Endothelial cell of umbilical vein (primary cell): ENCODE measurements around the gene NRP2. TPM values are rescaled to one million over a fixed set of nuclear protein-coding genes. Genes with fewer than 3 reads are reported as not detected.

Source experiments
- BruUV-seq: library from RNA; stranded (reverse); fragments of 400-500 nt; replicated peaks from 2 replicates; lab custom pipeline; 2021; lab: Mats Ljungman, UMichigan
- CTCF ChIA-PET: fragments of 300-600, 350-600 bp; sonication (Branson Sonifier 250); formaldehyde crosslinking; loops from one replicate; lab custom pipeline; 2021; ENCODE audit warnings: antibody characterized with exemption, inconsistent platforms; lab: Charles Lee
- POLR2A ChIA-PET: fragments of 300-600, 350-600 bp; sonication (Branson Sonifier 250); formaldehyde crosslinking; loops from one replicate; lab custom pipeline; 2021; ENCODE audit warnings: antibody characterized with exemption, inconsistent platforms; lab: Charles Lee
- DNase-seq: peaks from one replicate; pipeline ENCODE4 v3.0.0-alpha.2; 2011; ENCODE audit warnings: low read depth, low spot score
- FAIRE-seq: peaks from 2 replicates; lab custom pipeline; 2011; peaks lifted over from hg19 to GRCh38; lab: Jason Lieb, UNC
- H2AFZ ChIP-seq: 2 replicates; pipeline ENCODE4 v1.6.0; 2012; ENCODE audit warnings: low read depth, low read length, control low read depth, inconsistent platforms
- H3K27ac ChIP-seq: 2 replicates; pipeline ENCODE4 v1.5.1; 2011; ENCODE audit warnings: low read depth, mild to moderate bottlenecking, control low read depth, low read length, moderate library complexity; ENCODE audit not compliant: insufficient read depth
- H3K27me3 ChIP-seq, 2 experiments: 2 replicates each; pipeline versions ENCODE4 v1.6.0 to v1.6.1; 2011; ENCODE audit warnings: low read length in 2 of 2, mixed read lengths in 1 of 2; ENCODE audit not compliant: control insufficient read depth in 2 of 2, insufficient read depth in 2 of 2
- H3K36me3 ChIP-seq, 2 experiments: 2 replicates in 1 of 2; 3 replicates in 1 of 2; pipeline ENCODE4 v1.5.1; 2011; ENCODE audit warnings: low read length in 2 of 2, mild to moderate bottlenecking in 1 of 2, moderate library complexity in 1 of 2; ENCODE audit not compliant: control insufficient read depth in 2 of 2, insufficient read depth in 2 of 2; ENCODE audit errors: extremely low read depth in 1 of 2
- H3K4me1 ChIP-seq: 3 replicates; pipeline ENCODE4 v1.5.1; 2011; ENCODE audit warnings: mild to moderate bottlenecking, low read length; ENCODE audit not compliant: control insufficient read depth, insufficient read depth; ENCODE audit errors: extremely low read depth
- H3K4me2 ChIP-seq: 2 replicates; pipeline ENCODE4 v1.6.1; 2011; ENCODE audit warnings: low read length, control low read depth, mixed read lengths; ENCODE audit not compliant: insufficient read depth
- H3K4me3 ChIP-seq, 3 experiments: fragments of 200-600 bp in 1 of 3; sonication (generic), shearing (Covaris generic) in 1 of 3; replicated peaks in 1 of 3; 2 replicates each; pipeline ENCODE4 v1.5.1; 2011 to 2016; ENCODE audit warnings: control low read depth in 3 of 3, low read length in 3 of 3, mild to moderate bottlenecking in 2 of 3, inconsistent platforms in 1 of 3, low read depth in 1 of 3, moderate library complexity in 1 of 3; ENCODE audit not compliant: insufficient read depth in 1 of 3
- H3K79me2 ChIP-seq: 2 replicates; pipeline ENCODE4 v1.6.0; 2012; ENCODE audit warnings: low read length, inconsistent platforms; ENCODE audit not compliant: control insufficient read depth, insufficient read depth
- H3K9ac ChIP-seq: replicated peaks from 2 replicates; pipeline ENCODE3; 2011; ENCODE audit warnings: low read length, control low read depth; ENCODE audit not compliant: insufficient read depth; ENCODE audit errors: extremely low read depth
- H3K9me1 ChIP-seq: replicated peaks from 3 replicates; pipeline ENCODE4 v1.6.0; 2011; ENCODE audit warnings: mild to moderate bottlenecking, low read length; ENCODE audit not compliant: control insufficient read depth, insufficient read depth; ENCODE audit errors: extremely low read depth
- H3K9me3 ChIP-seq: replicated peaks from 2 replicates; pipeline ENCODE4 v1.5.1; 2012; ENCODE audit warnings: low read length, inconsistent platforms; ENCODE audit not compliant: control insufficient read depth, insufficient read depth
- H4K20me1 ChIP-seq: replicated peaks from 2 replicates; pipeline ENCODE3; 2011; ENCODE audit warnings: mild to moderate bottlenecking, low read length; ENCODE audit not compliant: control insufficient read depth, insufficient read depth; ENCODE audit errors: extremely low read depth
- EZH2 ChIP-seq: IDR thresholded peaks from 2 replicates; pipeline ENCODE4 v1.6.1; 2012; ENCODE audit warnings: borderline replicate concordance, low read depth, mild to moderate bottlenecking, moderate library complexity, low read length, inconsistent platforms; ENCODE audit not compliant: severe bottlenecking
- FOS ChIP-seq: IDR thresholded peaks from 2 replicates; pipeline ENCODE4 v1.6.1; 2011; ENCODE audit warnings: mild to moderate bottlenecking, low read length, moderate library complexity, borderline replicate concordance; ENCODE audit not compliant: insufficient read depth
- GATA2 ChIP-seq: IDR thresholded peaks from 2 replicates; pipeline ENCODE4 v1.7.0; 2011; ENCODE audit warnings: low read depth, mild to moderate bottlenecking, moderate library complexity, mixed read lengths, low read length; ENCODE audit not compliant: insufficient read length, insufficient read depth
- JUN ChIP-seq: IDR thresholded peaks from 2 replicates; pipeline ENCODE4 v1.6.1; 2011; ENCODE audit warnings: borderline replicate concordance, low read depth; ENCODE audit not compliant: insufficient read length, insufficient read depth
- MYC ChIP-seq: IDR thresholded peaks from one replicate; pipeline ENCODE4 v1.6.1; 2011; ENCODE audit warnings: mild to moderate bottlenecking, low read depth, low read length
- POLR2A ChIP-seq: IDR thresholded peaks from 2 replicates; pipeline ENCODE4 v1.6.1; 2012; ENCODE audit warnings: low read depth, mild to moderate bottlenecking, control low read depth, low read length
- POLR2AphosphoS5 ChIP-seq: IDR thresholded peaks from 2 replicates; pipeline ENCODE4 v1.6.1; 2012; ENCODE audit warnings: low read depth, mild to moderate bottlenecking, control low read depth, low read length, moderate library complexity; ENCODE audit not compliant: insufficient read depth
- dilution Hi-C: fragments of 300-500 bp; cut with MboI; formaldehyde crosslinking; loops from one replicate; pipeline ENCODE4 v1.15.0; 2019; ENCODE audit warnings: low sequenced_read_pairs; ENCODE audit not compliant: extremely low pct_ligation_motif_present
- intact Hi-C: fragments of 100-400 bp; cut with micrococcal nuclease; formaldehyde crosslinking; loops from one replicate; pipeline ENCODE4 v1.10.0; 2022
- polyA plus RNA-seq, 4 experiments: library from polyadenylated mRNA; depleted of rRNA in 3 of 4; stranded (reverse) in 3 of 4; unstranded in 1 of 4; fragments of >200 nt; gene quantifications; 2 replicates each; pipeline versions ENCODE4 v1.2.1 to v1.2.3, GENCODE V29; 2011 to 2012; ENCODE audit warnings: missing spikeins in 1 of 4
- total RNA-seq: library from RNA; stranded (reverse); gene quantifications from 2 replicates; pipeline ENCODE4 v1.2.3, GENCODE V29; 2021
- TF ChIP-seq, protein P1 (sequence below), 2 donors: IDR thresholded peaks; 1 replicate in 1 of 2; 2 replicates in 1 of 2; pipeline ENCODE4 v1.5.1; 2011; ENCODE audit warnings: low read length in 2 of 2, mild to moderate bottlenecking in 2 of 2, moderate library complexity in 2 of 2, control low read depth in 1 of 2, inconsistent platforms in 1 of 2, low read depth in 1 of 2; ENCODE audit not compliant: insufficient read depth in 1 of 2; ENCODE audit errors: extremely low read depth in 1 of 2
- TF ChIP-seq, protein P2 (sequence below): IDR thresholded peaks from 2 replicates; pipeline ENCODE4 v1.6.1; 2011; ENCODE audit not compliant: insufficient read depth, insufficient read length

Gene NRP2
- total and polyA plus RNA-seq, 2 donors (not counting 3 experiments of a cell fraction or from before 2014, with no cell fraction given) = 160 to 240 TPM

DNA sequence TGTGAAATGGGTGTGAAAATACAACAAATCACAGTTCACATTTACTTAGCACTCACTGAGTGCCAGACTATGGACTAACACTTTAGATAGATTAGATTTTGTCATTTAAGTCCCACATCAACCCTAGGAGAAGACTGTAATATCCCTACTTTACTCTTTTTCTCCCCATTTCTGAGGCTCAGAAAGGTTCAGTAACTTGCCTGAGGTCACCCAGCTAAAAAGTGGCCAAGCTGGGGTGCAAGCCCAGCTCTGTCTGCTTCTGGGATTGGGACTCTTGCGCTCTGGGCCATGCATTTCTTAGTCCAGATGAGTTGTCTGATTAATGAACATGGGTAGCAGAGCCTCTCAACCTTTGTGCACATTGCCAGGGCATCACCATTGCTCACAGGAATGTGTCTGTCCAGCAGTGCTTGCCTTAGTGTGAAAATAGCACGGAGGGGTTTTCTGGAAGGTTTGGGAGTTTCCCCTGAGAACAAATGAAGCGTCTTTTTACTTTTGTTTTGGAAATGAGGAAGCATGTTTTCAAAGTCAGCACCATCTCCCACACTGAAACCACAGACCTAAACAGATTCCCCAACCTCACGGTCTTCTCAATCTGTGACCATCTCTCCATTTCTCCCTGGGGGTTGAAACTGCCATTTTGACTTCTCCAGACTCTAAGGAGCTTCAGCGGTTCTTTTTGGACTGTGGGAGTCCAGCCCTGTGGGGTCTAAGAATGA lies 31.9 kb downstream of the NRP2 start:
- peaks cover 19% of the 10 kb centered on the region for H3K4me1 ChIP-seq
- CTCF ChIA-PET = no interaction called here
- FAIRE-seq (no peak), DNase-seq (no peak)
- dilution Hi-C loops = no loop called here
- no peaks in the 10 kb centered on the region for H3K9me1 ChIP-seq
- H2AFZ ChIP-seq = no peak overlapping the region
- H4K20me1 ChIP-seq = no peaks in the 10 kb centered on the region
- H3K4me2 ChIP-seq = no peak overlapping the region
- H3K4me3 ChIP-seq = no peak overlapping the region
- H3K79me2 ChIP-seq = peaks cover 2% of the 10 kb centered on the region
- BruUV-seq = no TSS peak
- POLR2A ChIA-PET = interaction anchor here (0.6 to 1.6 kb wide), 2 partner anchors 9 to 32 kb away, joined by 5 to 7 read pairs; partner anchors contain the start of gene NRP2
- H3K36me3 ChIP-seq = peaks cover 2 to 13% of the 10 kb centered on the region in 2 experiments
- intact Hi-C loops = no loop called here
- H3K9me3 ChIP-seq = no peaks in the 10 kb centered on the region
- TF ChIP-seq MYC (no peak), FOS (no peak), POLR2A (no peak), POLR2AphosphoS5 (no peak), EZH2 (no peak), JUN (no peak), GATA2 (no peak)
- TF ChIP-seq, protein P1, sequence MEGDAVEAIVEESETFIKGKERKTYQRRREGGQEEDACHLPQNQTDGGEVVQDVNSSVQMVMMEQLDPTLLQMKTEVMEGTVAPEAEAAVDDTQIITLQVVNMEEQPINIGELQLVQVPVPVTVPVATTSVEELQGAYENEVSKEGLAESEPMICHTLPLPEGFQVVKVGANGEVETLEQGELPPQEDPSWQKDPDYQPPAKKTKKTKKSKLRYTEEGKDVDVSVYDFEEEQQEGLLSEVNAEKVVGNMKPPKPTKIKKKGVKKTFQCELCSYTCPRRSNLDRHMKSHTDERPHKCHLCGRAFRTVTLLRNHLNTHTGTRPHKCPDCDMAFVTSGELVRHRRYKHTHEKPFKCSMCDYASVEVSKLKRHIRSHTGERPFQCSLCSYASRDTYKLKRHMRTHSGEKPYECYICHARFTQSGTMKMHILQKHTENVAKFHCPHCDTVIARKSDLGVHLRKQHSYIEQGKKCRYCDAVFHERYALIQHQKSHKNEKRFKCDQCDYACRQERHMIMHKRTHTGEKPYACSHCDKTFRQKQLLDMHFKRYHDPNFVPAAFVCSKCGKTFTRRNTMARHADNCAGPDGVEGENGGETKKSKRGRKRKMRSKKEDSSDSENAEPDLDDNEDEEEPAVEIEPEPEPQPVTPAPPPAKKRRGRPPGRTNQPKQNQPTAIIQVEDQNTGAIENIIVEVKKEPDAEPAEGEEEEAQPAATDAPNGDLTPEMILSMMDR (IDR thresholded peaks at IDR 0.05; ENCODE audit: extremely low read depth in 1 of 2, insufficient read depth in 1 of 2, low read depth in 1 of 2, low read length in 2 of 2) = no peak
- TF ChIP-seq, protein P2, sequence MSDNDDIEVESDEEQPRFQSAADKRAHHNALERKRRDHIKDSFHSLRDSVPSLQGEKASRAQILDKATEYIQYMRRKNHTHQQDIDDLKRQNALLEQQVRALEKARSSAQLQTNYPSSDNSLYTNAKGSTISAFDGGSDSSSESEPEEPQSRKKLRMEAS = no peak
- no peak overlapping the region for H3K9ac ChIP-seq
- no peak overlapping the region for H3K27ac ChIP-seq
- no peaks in the 10 kb centered on the region for H3K27me3 ChIP-seq
